Activated T-cell treated with anti-CD3 and anti-CD28 coated beads, Interleukin-2, amount 50 U/mL, for 4 hours (primary cell): ENCODE data around the gene VAC14. TPM values are rescaled to one million over a fixed set of nuclear protein-coding genes. Genes with fewer than 3 reads are reported as not detected.

Experiments used
- ATAC-seq, 2 donors: fragments of 200-7000 bp; cut with Tn5 transposase; one replicate each; pipeline ENCODE4 v1.10.0; 2021
- DNase-seq: peaks from one replicate; pipeline ENCODE4 v3.0.0-alpha.2; 2020
- H3K27me3 Mint-ChIP-seq: one replicate; pipeline ENCODE4 v1.8.0; 2021; ENCODE audit warnings: low read depth, mixed read lengths
- H3K36me3 Mint-ChIP-seq: one replicate; pipeline ENCODE4 v1.8.0; 2022; ENCODE audit warnings: mixed read lengths; ENCODE audit not compliant: insufficient read depth
- H3K4me1 Mint-ChIP-seq: one replicate; pipeline ENCODE4 v1.8.0; 2021; ENCODE audit warnings: low read depth, mixed read lengths
- H3K4me3 Mint-ChIP-seq: one replicate; pipeline ENCODE4 v1.8.0; 2021; ENCODE audit warnings: mild to moderate bottlenecking, moderate library complexity, mixed read lengths
- H3K9me3 Mint-ChIP-seq: one replicate; pipeline ENCODE4 v1.8.0; 2021; ENCODE audit warnings: mixed read lengths
- total RNA-seq, 3 donors: library from RNA; stranded (reverse); gene quantifications; one replicate each; pipeline ENCODE4 v1.2.1, GENCODE V29; 2021

VAC14 gene
- total RNA-seq, 3 donors from 2014 or later = 48.3 to 54.5 (median 49.3) TPM

GRCh38 chr16:70689970-70690891, 110.7 kb downstream of the VAC14 start:
- DNase-seq = no peak
- no peak for ATAC-seq
- peaks cover 2% of the 10 kb centered on the region for H3K36me3 Mint-ChIP-seq
- H3K9me3 Mint-ChIP-seq = no peaks in the 10 kb centered on the region
- peaks cover 2% of the 10 kb centered on the region for H3K4me1 Mint-ChIP-seq
- H3K4me3 Mint-ChIP-seq = no peak overlapping the region
- H3K27me3 Mint-ChIP-seq = peaks cover 8% of the 10 kb centered on the region

- H3K4me3 Mint-ChIP-seq = no peak overlapping the region
- no peaks in the 10 kb centered on the region for H3K9me3 Mint-ChIP-seq
- H3K27me3 Mint-ChIP-seq = peaks cover 15% of the 10 kb centered on the region
- no peak for DNase-seq
- peaks cover 2% of the 10 kb centered on the region for H3K4me1 Mint-ChIP-seq
- no peak for ATAC-seq
- peaks cover 2% of the 10 kb centered on the region for H3K36me3 Mint-ChIP-seq
Observed at GRCh38 chr16:70689035-70689969, 111.7 kb downstream of the VAC14 start.

- Mint-ChIP-seq H3K27me3 (peaks cover 19% of the 10 kb centered on the region), H3K9me3 (no peaks in the 10 kb centered on the region), H3K4me3 (no peak overlapping the region), H3K4me1 (peaks cover 2% of the 10 kb centered on the region), H3K36me3 (peaks cover 2% of the 10 kb centered on the region)
- DNase-seq (no peak), ATAC-seq (no peak)
Observed at GRCh38 chr16:70688246-70688742, 112.7 kb downstream of the VAC14 start.

GRCh38 chr16:70687671-70688245, 113.2 kb downstream of the VAC14 start:
- no peaks in the 10 kb centered on the region for H3K36me3 Mint-ChIP-seq
- DNase-seq (no peak), ATAC-seq (no peak)
- H3K4me3 Mint-ChIP-seq = peak overlapping the region; percentile 25
- H3K27me3 Mint-ChIP-seq = peaks cover 19% of the 10 kb centered on the region
- peaks cover 2% of the 10 kb centered on the region for H3K4me1 Mint-ChIP-seq
- no peaks in the 10 kb centered on the region for H3K9me3 Mint-ChIP-seq

GRCh38 chr16:70687102-70687511, 113.9 kb downstream of the VAC14 start:
- H3K27me3 Mint-ChIP-seq = peaks cover 21% of the 10 kb centered on the region
- H3K4me3 Mint-ChIP-seq = peak overlapping the region; percentile 25
- H3K4me1 Mint-ChIP-seq = peaks cover 2% of the 10 kb centered on the region
- DNase-seq (no peak), ATAC-seq (no peak)
- no peaks in the 10 kb centered on the region for H3K36me3 Mint-ChIP-seq
- H3K9me3 Mint-ChIP-seq = no peaks in the 10 kb centered on the region

GRCh38 chr16:70686376-70687101, 114.4 kb downstream of the VAC14 start:
- Mint-ChIP-seq H3K36me3 (no peaks in the 10 kb centered on the region), H3K4me1 (peaks cover 2% of the 10 kb centered on the region), H3K4me3 (peak overlapping the region; percentile 66), H3K27me3 (peaks cover 21% of the 10 kb centered on the region), H3K9me3 (no peaks in the 10 kb centered on the region)
- DNase-seq = no peak
- peak; percentile 10 to 18 for ATAC-seq

GRCh38 chr16:70685938-70686375, 115.0 kb downstream of the VAC14 start, which contains the start of gene MTSS2:
MTSS2 (minus strand) TSS chr16:70686053; CDS start chr16:70685791, 262 bp downstream.
- ATAC-seq (peak; percentile 60 to 73), DNase-seq (no peak)
- peaks cover 2% of the 10 kb centered on the region for H3K4me1 Mint-ChIP-seq
- peak within 1 kb of the TSS; percentile 66 for H3K4me3 Mint-ChIP-seq
- H3K9me3 Mint-ChIP-seq = no peaks in the 10 kb centered on the region
- peaks cover 21% of the 10 kb centered on the region for H3K27me3 Mint-ChIP-seq
- H3K36me3 Mint-ChIP-seq = no peaks in the 10 kb centered on the region

GRCh38 chr16:70685061-70685937, 115.7 kb downstream of the VAC14 start:
- DNase-seq (no peak), ATAC-seq (peak; percentile 62 to 63)
- Mint-ChIP-seq H3K27me3 (peaks cover 21% of the 10 kb centered on the region), H3K4me3 (peak overlapping the region; percentile 58), H3K9me3 (no peaks in the 10 kb centered on the region), H3K36me3 (no peaks in the 10 kb centered on the region), H3K4me1 (peaks cover 2% of the 10 kb centered on the region)

GRCh38 chr16:70684146-70685060, 116.6 kb downstream of the VAC14 start:
- Mint-ChIP-seq H3K9me3 (no peaks in the 10 kb centered on the region), H3K27me3 (peaks cover 21% of the 10 kb centered on the region), H3K36me3 (no peaks in the 10 kb centered on the region), H3K4me1 (peaks cover 2% of the 10 kb centered on the region), H3K4me3 (no peak overlapping the region)
- no peak for DNase-seq
- ATAC-seq = no peak

- DNase-seq = no peak
- Mint-ChIP-seq H3K4me3 (no peak overlapping the region), H3K36me3 (no peaks in the 10 kb centered on the region), H3K9me3 (no peaks in the 10 kb centered on the region), H3K27me3 (peaks cover 21% of the 10 kb centered on the region), H3K4me1 (peaks cover 4% of the 10 kb centered on the region)
- no peak for ATAC-seq
Observed at GRCh38 chr16:70683146-70683944, 117.6 kb downstream of the VAC14 start.
